NOMO-1 (cell line): Measurements from ENCODE around the gene KRT25.
"Not testable (repeated sequence)": the region's sequence is repeated elsewhere in the genome, so short reads cannot be mapped to it uniquely, and the experiment has no call there.

ENCODE experiments used
- DNase-seq, 2 experiments: peaks; one replicate each; lab custom pipeline; 2025; ENCODE audit not compliant: unreplicated experiment in 2 of 2; lab: John Stamatoyannopoulos, UW

Gene KRT25

DNA sequence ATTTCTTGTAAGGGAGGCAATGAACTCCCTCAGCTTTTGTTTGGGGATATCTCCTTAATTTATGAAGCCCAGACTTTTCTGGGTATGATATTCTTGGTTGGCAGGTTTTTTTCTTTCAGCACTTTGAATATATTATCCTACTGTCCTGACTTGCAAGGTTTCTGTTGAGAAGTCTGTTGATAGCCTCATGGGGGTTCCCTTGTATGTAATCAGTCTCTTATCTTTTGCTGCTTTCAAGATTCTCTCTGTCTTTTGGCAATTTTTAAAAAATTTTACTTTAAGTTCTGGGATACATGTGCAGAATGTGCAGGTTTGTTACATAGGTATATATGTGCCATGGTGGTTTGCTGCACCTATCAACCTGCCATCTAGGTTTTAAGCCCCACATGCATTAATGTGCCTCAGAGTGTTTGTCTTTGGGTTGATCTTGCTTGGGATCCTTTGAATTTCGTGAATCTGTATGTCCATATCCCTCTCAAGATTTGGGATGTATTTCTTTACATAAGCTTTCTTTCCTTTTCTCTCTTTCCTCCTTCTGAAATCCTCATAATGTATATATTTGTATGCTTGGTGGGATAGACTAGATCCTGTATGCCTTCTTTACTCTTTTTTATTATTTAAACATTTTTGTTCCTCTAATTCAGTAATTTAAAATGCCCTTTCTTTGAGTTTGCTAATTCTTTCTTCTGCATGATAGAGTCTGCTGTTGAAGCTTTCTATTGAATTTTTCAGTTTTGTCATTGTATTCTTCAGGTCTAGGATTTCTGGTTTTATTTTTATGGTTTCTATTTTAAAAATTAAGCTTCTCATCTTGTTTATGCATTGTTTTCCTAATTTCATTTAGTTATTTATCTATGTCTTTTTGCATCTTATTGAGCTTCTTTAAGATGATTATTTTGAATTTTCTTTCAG lies 5.2 kb upstream of the KRT25 start:
- no peak for DNase-seq

GRCh38 chr17:40753804-40754203 lies 1.3 kb downstream of the KRT25 start:
- DNase-seq, result no peak

DNA sequence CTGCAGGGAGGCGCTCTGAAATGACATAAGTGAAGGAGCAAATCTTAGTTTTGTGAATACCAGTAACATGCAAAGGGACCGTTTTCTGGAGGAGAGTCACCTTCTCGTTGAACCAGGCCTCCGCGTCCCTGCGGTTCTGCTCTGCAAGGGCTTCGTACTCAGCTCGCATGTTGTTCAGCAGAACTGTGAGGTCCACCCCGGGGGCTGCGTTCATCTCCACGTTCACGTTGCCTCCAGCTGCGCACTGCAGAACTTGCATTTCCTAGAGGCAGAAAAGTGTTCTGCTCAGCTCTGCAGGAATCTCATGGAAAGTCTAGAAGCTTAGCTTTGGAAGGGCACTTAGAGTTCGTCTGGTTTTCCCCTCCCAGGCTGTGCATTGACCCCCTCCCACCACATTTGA lies 4.1 kb downstream of the KRT25 start:
- DNase-seq, result no peak

- no peak for DNase-seq
These were observed 4.7 kb downstream of the KRT25 start for GRCh38 chr17:40750391-40750790.

- not testable (repeated sequence) for DNase-seq
These were observed 6.5 kb downstream of the KRT25 start for GRCh38 chr17:40748666-40749065.

GRCh38 chr17:40738553-40738952 lies 16.6 kb downstream of the KRT25 start:
- no peak for DNase-seq

- DNase-seq, result no peak
These were observed 20.1 kb downstream of the KRT25 start for GRCh38 chr17:40735016-40735415.

DNA sequence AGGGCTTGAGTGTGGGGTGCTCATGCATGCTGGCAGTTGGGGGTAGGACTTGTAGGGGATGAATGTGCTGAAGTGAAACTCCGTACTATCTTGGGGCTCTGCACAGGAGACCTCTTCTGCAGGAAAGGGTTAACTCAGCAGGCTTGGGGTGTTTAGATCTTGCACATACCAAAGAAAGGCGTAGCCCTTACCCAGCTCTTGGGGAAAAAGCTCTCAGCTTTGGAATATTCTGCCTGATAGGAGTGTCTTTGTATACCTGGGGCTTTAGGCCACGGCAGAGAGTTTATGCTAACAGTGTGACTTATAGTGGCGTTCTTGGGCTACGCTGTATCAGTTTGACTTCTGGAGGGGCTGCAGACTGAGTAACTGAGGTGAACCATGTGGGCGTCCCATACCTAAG lies 21.1 kb downstream of the KRT25 start:
- DNase-seq, result no peak

DNA sequence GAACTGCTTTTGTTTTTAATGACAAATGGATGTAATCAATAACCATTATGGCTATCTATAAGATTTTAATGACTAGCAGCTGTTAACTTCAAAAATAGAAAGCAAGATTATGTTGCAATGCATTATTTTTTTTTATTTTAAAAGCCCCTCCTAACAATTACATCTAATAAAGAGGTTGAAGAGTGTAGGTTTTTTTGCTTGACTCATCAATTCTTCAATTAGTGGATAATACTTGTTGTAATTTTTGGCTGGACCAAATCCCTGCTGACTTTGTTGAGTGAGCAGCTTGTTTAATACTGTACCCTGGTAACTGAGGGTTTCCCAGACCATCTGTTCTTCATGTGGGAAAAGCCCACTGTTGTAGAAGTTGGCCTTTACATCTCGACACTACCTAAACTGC lies 24.2 kb downstream of the KRT25 start:
- DNase-seq, result no peak

- peak; percentile 5 to 62 for DNase-seq
These were observed 27.5 kb downstream of the KRT25 start for GRCh38 chr17:40727447-40728231.

DNA sequence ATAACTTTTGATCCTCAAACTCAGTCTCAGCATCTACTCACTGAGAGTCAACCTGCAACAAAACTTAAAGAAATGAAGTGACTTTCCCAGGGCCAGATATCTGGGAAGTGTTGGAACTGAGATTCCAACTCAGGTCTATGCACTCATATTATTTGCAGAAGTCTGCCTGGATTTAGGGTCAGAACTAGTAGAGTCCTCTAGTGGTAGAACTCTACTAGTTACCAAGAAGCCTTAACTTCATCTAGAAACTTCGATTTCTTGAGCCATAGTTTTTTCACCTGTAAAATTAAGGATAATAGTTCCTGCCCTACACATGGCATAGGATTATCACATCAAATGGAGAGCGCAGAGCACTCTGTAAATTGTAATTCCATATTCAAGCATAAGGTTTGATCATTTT lies 28.2 kb downstream of the KRT25 start:
- DNase-seq, result peak in 1 of 2 experiments; percentile 36

DNA sequence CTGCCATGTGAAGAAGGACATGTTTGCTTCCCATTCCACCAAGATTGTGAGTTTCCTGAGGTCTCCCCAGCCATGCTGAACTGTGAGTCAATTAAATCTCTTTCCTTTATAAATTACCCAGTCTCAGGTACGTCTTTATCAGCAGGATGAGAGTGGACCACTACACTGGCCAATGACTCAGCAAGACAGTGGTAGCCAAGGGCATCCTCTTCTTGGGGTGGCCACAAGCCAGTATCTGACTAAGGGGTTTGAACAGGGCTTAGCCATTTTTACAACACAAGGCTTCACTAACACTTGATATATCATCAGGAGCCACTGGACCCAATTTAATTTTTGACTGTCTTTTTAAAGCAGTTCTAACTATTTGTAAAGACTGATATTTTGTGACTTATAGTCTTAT lies 30.5 kb downstream of the KRT25 start:
- no peak for DNase-seq

GRCh38 chr17:40722241-40722640 lies 32.9 kb downstream of the KRT25 start:
- DNase-seq, result no peak

DNA sequence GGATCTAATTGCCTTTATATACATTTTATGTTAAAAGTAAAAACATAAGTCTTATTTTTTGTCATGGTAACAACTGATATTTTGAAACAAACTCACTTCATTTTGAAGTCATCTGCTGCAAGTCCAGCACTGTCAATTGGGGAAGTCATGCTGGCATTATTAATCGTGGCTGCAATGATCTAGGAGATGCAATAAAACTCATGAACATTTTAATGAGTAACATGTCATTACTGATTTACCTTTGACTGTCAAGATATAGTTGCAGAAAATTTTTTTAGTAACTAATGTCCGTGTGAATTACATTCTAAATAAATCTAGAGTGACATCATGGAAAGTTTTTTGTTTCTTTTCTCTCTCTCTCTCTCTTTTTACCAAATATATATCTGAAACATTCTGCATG lies 34.2 kb downstream of the KRT25 start:
- DNase-seq, result no peak

GRCh38 chr17:40718930-40719329 lies 36.2 kb downstream of the KRT25 start:
- DNase-seq, result no peak

- no peak for DNase-seq
These were observed 37.4 kb downstream of the KRT25 start for GRCh38 chr17:40717776-40718175.

- DNase-seq, result no peak
These were observed 40.7 kb downstream of the KRT25 start for GRCh38 chr17:40714473-40714872.

DNA sequence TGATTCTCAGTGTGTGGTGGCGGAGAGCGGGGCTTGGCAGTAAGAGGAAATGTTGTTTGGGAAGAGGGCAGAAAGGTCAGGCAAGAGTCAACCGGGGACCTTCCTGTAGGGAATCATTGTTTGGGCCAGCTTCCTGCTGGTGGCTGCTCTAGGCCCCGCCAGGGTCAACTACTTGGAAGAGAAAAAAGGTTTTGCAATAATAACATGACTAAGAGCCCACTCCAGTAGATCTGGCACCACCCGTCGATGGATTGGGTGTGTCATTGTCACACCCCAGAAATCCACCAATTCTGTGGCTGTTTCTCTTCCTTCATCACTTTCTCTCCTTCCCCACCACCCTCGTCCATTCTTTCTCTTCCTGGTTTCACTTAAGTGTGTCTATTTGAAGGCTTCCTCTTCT lies 47.4 kb downstream of the KRT25 start:
- peak; percentile 46 to 60 for DNase-seq

DNA sequence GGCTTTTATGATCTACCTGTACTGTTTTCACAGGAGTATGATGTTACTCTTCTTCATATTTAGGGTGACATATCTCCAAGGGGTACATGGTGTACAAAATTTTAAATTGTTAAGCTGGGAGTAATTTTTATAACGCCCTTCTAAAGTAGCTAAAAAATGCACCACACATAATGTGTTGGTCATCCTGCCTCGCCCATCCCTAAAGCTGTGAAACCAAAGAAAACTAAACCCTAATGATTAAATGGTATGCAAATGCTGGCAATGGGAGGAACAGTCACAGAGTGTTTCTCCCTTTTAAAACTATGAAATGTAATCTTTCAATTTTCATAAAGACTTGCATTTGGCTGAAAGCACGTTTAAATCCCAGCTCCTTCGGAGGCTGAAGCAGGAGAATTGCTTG lies 49.5 kb downstream of the KRT25 start:
- no peak for DNase-seq

GRCh38 chr17:40703652-40704051 lies 51.5 kb downstream of the KRT25 start, which contains the start of gene KRT24:
Gene KRT24, minus strand, starts transcription at chr17:40703752. Its CDS starts 59 bp downstream, at chr17:40703693.
- no peak for DNase-seq

DNA sequence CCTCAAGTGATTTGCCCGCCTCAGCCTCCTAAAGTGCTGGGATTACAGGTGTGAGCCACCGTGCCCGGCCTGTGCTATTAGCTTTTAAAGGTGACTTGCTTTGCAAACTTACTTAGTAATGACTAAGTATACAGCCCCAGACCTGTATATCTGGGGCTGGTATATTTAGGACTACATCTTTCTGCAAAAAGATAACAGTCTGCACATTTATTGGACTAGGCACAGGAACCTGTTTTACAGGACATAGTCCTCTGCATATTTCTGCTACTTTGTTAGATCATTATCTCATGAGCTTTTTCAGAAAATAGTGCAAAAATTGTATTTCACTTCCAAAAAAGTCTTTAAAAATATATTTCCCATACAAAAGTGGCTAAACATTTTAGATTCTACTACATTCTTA lies 52.9 kb downstream of the KRT25 start:
- DNase-seq, result no peak

GRCh38 chr17:40699853-40700252 lies 55.3 kb downstream of the KRT25 start:
- DNase-seq, result no peak
